HG03432 (cell line): ENCODE results near the gene USP20.
A peak's percentile ranks its signal among the peaks of the same experiment; 100 is the strongest.
"Not testable (repeated sequence)": the region's sequence is repeated elsewhere in the genome, so short reads cannot be mapped to it uniquely, and the experiment has no call there.

Experiments used
- ATAC-seq: cut with Tn5 transposase; IDR thresholded peaks from one replicate; pipeline ENCODE4 v1.9.1; 2021; ENCODE audit warnings: mild to moderate bottlenecking, moderate library complexity; ENCODE audit not compliant: unreplicated experiment

Gene USP20

DNA sequence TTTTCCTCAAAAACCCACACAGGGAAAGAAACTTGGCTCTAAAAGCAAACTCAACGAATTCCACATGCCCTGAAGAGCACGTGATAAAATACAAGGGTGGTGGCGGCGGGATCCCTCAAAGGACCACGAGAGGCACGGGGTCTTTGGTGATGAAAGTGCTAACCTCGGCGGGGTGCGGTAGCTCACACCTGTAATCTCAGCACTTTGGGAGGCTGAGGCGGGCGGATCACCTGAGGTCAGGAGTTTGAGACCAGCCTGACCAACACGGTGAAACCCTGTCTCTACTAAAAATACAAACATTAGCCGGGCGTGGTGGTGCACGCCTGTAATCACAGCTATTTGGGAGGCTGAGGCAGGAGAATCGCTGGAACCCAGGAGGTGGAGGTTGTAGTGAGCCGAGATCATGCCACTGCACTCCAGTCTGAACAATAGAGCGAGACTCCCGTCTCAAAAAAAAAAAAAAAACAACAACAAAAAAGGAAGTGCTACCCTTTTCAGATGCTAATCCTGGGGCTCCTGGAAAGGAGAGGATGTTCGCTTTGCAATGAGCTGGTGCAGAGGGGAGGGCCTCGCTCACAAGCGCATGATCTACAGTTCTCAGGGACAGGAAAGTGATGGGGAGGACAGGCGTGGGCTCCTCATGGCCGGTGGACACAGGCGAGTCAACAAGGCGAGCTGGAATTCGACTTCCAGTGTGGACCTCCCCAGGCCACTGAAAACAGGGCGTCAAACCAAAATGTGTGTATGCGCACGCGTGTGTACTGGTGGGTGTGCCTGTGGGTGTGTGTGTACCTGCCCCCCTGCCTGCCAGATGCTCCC, 54.1 kb downstream of the USP20 start:
- ATAC-seq: no peak

DNA sequence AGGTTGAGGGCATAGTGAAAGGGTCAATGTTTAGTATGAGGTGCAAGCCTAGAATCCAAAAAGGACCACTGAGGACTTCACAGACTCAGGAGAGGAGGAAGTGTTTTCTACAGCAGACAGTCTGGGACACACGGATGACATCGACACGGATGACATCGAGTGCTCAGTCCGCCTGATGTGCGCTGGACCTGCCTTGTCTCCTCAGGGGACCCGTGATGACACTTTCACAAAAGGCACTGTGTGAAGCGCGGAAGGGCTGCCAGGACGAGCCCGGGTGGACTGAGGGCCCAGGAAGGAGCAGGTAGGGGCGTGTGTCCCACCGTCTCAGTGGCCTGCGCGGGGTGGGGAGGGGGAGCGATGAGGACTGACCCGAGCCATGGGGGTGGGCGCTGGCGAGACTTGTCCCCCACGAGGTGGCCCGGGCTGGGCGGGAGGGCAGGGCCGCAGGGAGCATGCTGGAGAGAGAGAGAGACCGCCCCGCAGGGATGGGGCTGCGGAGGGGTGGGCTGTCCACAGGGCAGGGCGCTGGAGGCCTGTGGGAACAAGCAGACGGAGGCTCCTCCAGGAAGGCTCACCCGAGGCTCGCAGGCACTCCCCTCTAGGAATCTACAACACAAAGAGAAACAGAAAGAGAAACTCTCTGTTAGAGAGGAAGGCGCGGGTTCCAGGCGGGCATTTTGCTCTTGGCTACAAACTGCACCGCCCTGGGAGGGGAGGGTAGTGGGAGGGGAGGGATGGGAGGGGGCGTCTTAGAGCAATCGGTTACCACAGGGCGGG, 54.9 kb downstream of the USP20 start:
- ATAC-seq: no peak

- ATAC-seq: not testable (repeated sequence)
Measured at GRCh38 chr9:129890718-129891299, 55.6 kb downstream of the USP20 start.

- ATAC-seq: no peak
Measured at GRCh38 chr9:129891569-129891968, 56.3 kb downstream of the USP20 start.

DNA sequence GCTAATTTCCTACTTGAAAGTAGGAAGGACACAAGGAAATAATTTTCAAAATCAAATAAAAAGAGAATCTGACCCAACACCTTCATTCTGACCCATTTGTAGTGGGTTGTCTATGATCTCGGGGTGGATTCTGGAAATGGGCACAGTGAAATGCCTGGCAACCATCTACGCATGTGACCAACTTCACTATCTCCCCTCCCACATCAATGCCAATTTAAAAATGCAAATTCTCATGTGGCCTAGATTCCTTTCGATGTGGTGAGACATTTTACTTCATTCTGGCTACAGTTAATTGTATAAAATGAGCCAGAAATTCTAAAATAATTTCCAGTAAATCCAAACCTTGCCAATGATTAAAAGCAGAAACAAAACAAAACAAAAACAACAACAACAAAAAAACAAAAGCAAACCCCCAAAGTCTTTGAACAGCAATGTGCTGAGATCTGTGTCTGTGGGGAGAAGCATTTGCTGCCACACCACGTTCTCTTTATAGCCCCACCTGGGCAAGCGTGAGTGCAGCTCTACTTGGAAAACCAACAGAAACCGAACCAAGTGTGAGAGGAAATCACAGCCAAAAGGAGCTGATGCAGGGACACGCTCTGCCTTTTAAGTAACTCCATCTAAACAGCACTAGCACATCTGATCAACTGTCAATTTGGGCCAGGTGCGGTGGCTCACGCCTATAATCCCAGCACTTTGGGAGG, 59.0 kb downstream of the USP20 start:
- ATAC-seq: no peak

- no peak for ATAC-seq
Measured at GRCh38 chr9:129895376-129896268, 60.4 kb downstream of the USP20 start.

- ATAC-seq: no peak
Measured at GRCh38 chr9:129897263-129897662, 62.0 kb downstream of the USP20 start.

DNA sequence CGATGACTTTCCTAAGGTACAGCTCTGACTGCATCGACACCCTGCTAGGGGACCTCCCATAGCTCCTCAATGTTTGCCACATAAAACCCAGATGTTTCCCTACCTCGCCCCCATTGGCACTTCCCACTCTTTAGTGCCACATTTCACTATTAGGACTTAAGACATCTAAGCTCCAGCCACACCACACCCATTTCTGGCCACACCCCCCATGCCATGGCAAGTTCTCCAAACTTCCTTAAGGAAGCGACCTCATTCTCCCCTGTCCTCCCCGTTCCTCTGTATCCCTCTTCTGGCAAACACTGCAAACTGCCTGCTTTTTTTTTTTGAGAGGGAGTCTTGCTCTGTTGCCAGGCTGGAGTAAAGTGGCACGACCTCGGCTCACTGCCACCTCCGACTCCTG, 62.9 kb downstream of the USP20 start:
- no peak for ATAC-seq

GRCh38 chr9:129899620-129900019, 64.4 kb downstream of the USP20 start:
- no peak for ATAC-seq

DNA sequence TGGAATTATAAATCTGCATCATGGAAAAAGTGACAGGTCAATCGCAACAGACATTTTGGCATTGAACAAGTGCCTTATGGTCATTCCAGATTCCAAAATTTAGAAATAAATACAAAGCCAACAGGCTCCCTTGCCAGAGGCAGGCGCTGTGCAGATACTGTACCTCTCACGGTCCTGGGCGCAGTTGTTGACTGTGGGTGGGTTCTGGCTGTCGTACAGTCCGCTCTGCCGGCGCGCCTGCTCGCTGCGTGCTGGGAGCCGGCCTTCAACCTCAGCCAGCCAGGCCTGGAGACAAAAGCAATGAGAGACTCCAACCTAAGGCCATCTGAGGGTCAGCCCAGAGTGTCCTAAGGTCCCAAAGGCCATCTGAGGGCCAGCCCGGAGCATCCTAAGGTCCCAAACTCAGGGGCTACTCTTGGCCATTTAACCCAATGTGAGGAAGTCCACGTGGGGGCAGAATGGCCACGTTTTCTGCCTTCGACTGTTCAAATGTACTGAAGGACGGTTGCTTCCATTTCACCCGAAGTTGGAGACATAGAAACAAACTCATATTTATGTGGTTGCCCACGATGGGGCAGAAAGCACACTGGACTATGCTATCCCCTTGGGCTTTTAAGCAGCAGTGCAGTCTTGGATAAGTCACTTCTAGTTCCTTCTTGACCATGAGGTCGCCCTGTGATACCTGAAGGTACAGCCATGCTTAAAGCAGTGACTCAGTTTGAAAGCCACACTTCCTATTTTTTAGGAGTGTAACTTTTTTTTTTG, 65.2 kb downstream of the USP20 start:
- ATAC-seq: peak; percentile 86

DNA sequence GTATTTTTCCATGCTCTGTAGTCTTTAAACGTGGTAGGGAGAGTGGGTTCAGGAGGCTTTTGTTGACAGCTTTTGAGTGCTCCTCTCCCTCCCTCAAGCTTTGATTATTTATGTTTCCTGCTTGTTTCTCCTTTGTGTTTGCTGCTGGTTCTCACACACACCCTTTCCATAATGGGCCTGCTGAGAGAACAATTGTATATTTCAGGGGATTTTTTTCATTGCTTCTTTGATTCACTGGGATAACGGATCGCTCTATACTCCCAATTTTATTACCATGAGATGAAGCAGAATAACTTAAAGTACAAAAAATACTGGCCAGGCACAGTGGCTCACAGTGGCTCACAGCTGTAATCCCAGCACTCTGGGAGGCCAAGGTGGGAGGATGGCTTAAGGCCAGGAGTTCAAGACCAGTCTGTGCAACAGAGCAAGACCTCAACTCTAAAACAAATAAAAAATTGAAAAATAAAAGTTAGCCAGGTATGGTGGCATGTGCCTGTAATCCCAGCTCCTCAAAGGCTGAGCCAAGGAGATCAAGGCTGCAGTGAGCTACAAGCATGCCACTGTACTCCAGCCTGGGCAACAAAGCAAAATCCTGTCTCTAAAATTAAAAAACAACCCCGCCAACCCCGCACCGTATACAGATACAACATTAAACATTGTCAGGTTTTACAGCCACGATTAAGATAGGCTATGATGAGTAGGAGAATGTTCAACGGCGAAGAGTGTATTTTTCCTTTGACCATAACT, 66.9 kb downstream of the USP20 start:
- ATAC-seq: no peak

- ATAC-seq: no peak
Measured at GRCh38 chr9:129902740-129903134, 67.5 kb downstream of the USP20 start.

DNA sequence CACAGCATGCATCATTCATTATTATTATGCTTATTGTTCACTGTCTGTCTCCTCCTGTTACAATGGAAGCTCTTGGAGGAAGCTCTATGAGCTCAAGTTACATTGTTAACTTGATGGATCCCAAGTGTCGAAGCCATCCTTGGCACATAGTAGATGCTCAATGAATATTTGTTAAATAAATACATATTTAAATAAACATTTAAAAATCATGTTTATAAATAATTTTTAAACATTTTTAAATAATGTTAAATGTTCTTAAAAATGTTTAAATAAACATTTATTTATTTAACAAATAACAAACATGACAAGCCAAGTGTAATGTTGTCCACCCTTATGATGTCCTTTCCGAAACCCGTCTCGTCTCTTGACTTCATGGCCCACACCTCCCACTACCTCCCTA, 69.5 kb downstream of the USP20 start:
- no peak for ATAC-seq

- ATAC-seq: no peak
Measured at GRCh38 chr9:129906298-129906697, 71.0 kb downstream of the USP20 start.

DNA sequence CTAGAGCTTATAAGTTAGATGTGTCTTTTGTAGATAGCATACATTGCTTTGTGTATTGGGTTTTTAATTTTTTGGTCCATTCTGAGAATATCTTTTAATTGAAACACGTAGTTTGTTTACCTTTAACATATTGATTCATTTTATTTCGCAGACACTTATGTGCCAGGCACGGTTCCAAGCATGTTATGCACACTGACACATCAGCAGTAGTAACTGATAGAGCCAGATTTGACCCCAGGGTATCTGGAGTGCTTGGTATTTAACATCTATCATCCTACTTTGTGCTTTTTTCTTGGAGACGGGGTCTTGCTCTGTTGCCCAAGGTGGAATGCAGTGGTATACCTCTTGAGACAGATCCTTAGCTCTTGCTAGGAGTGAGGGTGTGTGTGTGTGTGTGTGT, 71.9 kb downstream of the USP20 start:
- no peak for ATAC-seq

- no peak for ATAC-seq
Measured at GRCh38 chr9:129908906-129909305, 73.6 kb downstream of the USP20 start.

GRCh38 chr9:129909851-129910250, 74.6 kb downstream of the USP20 start:
- no peak for ATAC-seq

DNA sequence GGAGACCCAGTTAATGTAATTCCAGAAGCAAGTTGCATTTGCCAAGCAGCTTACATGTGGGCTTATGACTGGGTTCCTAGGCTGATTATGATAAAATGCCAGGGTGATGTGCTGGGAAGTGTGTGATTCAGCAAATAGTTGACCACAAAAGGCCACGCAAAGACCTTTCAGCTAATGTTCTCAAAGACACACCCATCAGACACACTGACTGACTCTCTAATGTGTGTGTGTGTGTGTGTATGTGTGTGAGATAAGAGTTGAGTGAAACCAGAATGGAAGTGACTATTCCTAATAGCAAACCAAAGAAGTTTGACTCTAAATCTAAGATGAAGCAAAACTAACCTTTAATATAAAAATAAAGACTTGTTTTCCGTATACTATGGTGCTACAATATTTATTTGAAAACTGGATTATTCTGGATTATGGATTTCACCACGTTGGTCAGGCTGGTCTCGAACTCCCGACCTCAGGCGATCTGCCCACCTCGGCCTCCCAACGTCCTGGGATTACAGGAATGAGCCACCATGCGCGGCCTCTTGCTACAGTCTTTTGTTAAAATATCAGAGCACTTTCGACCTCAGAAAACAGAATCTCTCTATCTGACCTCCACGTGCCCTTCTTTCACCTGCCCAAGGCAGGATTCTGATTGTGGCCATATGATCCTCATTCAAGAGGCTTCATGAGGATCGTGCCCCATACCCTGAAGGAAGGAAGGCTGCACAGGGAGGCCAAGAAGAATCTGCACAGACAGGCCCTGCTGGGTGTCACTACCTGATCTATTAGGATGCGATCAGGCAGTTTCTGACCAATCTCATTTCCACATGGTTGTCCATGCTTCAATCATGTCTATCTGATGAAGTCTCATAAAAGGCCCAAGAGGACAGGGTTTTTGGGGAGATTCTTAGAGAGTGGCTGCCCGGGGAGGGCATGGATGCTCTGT, 75.6 kb downstream of the USP20 start:
- no peak for ATAC-seq
